ENCODE results near the gene PPP1R9B.

PPP1R9B gene

GRCh38 chr17:50129353-50129727 lies 21.1 kb downstream of the PPP1R9B start:
- no peak overlapping the region for H3K27ac ChIP-seq (ENCODE audit: low read depth, low read length)
- peak overlapping the region in 1 of 5 donors; percentile 46 for H3K4me3 ChIP-seq (ENCODE audit: low read depth in 1 of 5, low read length in 5 of 5)
- peaks cover 6 to 13% (median 9%) of the 10 kb centered on the region in 5 donors for H3K27me3 ChIP-seq (ENCODE audit: control insufficient read depth in 5 of 5, insufficient read depth in 4 of 5, low read length in 5 of 5)
- H3K4me1 ChIP-seq (ENCODE audit: control insufficient read depth in 5 of 5, insufficient read depth in 5 of 5, low read length in 5 of 5): peaks cover 4 to 31% (median 23%) of the 10 kb centered on the region in 5 donors
- no peak overlapping the region for H3K9ac ChIP-seq (ENCODE audit: low read length in 5 of 5)
- H3K9me3 ChIP-seq (ENCODE audit: control insufficient read depth in 5 of 5, low read length in 5 of 5): no peaks in the 10 kb centered on the region
- peaks cover 0 to 3% (median under 1%) of the 10 kb centered on the region in 5 donors for H3K36me3 ChIP-seq (ENCODE audit: control insufficient read depth in 5 of 5, insufficient read depth in 5 of 5, low read length in 5 of 5)

- H3K36me3 ChIP-seq (ENCODE audit: control insufficient read depth in 5 of 5, insufficient read depth in 5 of 5, low read length in 5 of 5): no peaks in the 10 kb centered on the region
- H3K27me3 ChIP-seq (ENCODE audit: control insufficient read depth in 5 of 5, insufficient read depth in 4 of 5, low read length in 5 of 5): peaks cover 6 to 13% (median 9%) of the 10 kb centered on the region in 5 donors
- no peaks in the 10 kb centered on the region for H3K9me3 ChIP-seq (ENCODE audit: control insufficient read depth in 5 of 5, low read length in 5 of 5)
- H3K9ac ChIP-seq (ENCODE audit: low read length in 5 of 5): peak overlapping the region in 1 of 5 donors; percentile 46
- H3K27ac ChIP-seq (ENCODE audit: low read depth, low read length): no peak overlapping the region
- peaks cover 4 to 35% (median 28%) of the 10 kb centered on the region in 5 donors for H3K4me1 ChIP-seq (ENCODE audit: control insufficient read depth in 5 of 5, insufficient read depth in 5 of 5, low read length in 5 of 5)
- peak overlapping the region in 4 of 5 donors; percentile 42 to 55 (median 50) for H3K4me3 ChIP-seq (ENCODE audit: low read depth in 1 of 5, low read length in 5 of 5)
Measured at GRCh38 chr17:50128441-50129352, 21.8 kb downstream of the PPP1R9B start.

GRCh38 chr17:50127697-50128361 lies 22.6 kb downstream of the PPP1R9B start:
- Histone ChIP-seq H3K4me1 (ENCODE audit: control insufficient read depth in 5 of 5, insufficient read depth in 5 of 5, low read length in 5 of 5) (peaks cover 5 to 29% (median 22%) of the 10 kb centered on the region in 5 donors), H3K27me3 (ENCODE audit: control insufficient read depth in 5 of 5, insufficient read depth in 4 of 5, low read length in 5 of 5) (peaks cover 6 to 13% (median 9%) of the 10 kb centered on the region in 5 donors)

GRCh38 chr17:50125420-50125997 lies 25.0 kb downstream of the PPP1R9B start:
- Histone ChIP-seq H3K4me1 (ENCODE audit: control insufficient read depth in 5 of 5, insufficient read depth in 5 of 5, low read length in 5 of 5) (peaks cover 4 to 28% (median 21%) of the 10 kb centered on the region in 5 donors), H3K36me3 (ENCODE audit: control insufficient read depth in 5 of 5, insufficient read depth in 5 of 5, low read length in 5 of 5) (no peaks in the 10 kb centered on the region), H3K27ac (ENCODE audit: low read depth, low read length) (no peak overlapping the region), H3K4me3 (ENCODE audit: low read depth in 1 of 5, low read length in 5 of 5) (no peak overlapping the region), H3K9ac (ENCODE audit: low read length in 5 of 5) (no peak overlapping the region), H3K9me3 (ENCODE audit: control insufficient read depth in 5 of 5, low read length in 5 of 5) (no peaks in the 10 kb centered on the region), H3K27me3 (ENCODE audit: control insufficient read depth in 5 of 5, insufficient read depth in 4 of 5, low read length in 5 of 5) (peaks cover 6 to 13% (median 9%) of the 10 kb centered on the region in 5 donors)

More at GRCh38 chr17:50127697-50128361, 22.6 kb downstream of the PPP1R9B start:
- no peak overlapping the region for H3K4me3 ChIP-seq (ENCODE audit: low read depth in 1 of 5, low read length in 5 of 5)
- H3K9ac ChIP-seq (ENCODE audit: low read length in 5 of 5): no peak overlapping the region
- H3K36me3 ChIP-seq (ENCODE audit: control insufficient read depth in 5 of 5, insufficient read depth in 5 of 5, low read length in 5 of 5): no peaks in the 10 kb centered on the region
- no peaks in the 10 kb centered on the region for H3K9me3 ChIP-seq (ENCODE audit: control insufficient read depth in 5 of 5, low read length in 5 of 5)
- H3K27ac ChIP-seq (ENCODE audit: low read depth, low read length): no peak overlapping the region

- H3K27ac ChIP-seq (ENCODE audit: low read depth, low read length): no peak overlapping the region
- H3K4me1 ChIP-seq (ENCODE audit: control insufficient read depth in 5 of 5, insufficient read depth in 5 of 5, low read length in 5 of 5): peaks cover 4 to 20% (median 16%) of the 10 kb centered on the region in 5 donors
- H3K27me3 ChIP-seq (ENCODE audit: control insufficient read depth in 5 of 5, insufficient read depth in 4 of 5, low read length in 5 of 5): peaks cover 5 to 13% (median 8%) of the 10 kb centered on the region in 5 donors
- H3K4me3 ChIP-seq (ENCODE audit: low read depth in 1 of 5, low read length in 5 of 5): peak overlapping the region in 1 of 5 donors; percentile 1
- H3K9ac ChIP-seq (ENCODE audit: low read length in 5 of 5): no peak overlapping the region
- H3K36me3 ChIP-seq (ENCODE audit: control insufficient read depth in 5 of 5, insufficient read depth in 5 of 5, low read length in 5 of 5): no peaks in the 10 kb centered on the region
- no peaks in the 10 kb centered on the region for H3K9me3 ChIP-seq (ENCODE audit: control insufficient read depth in 5 of 5, low read length in 5 of 5)
Measured at GRCh38 chr17:50123649-50124349, 26.7 kb downstream of the PPP1R9B start.

- no peak overlapping the region for H3K9ac ChIP-seq (ENCODE audit: low read length in 5 of 5)
- no peak overlapping the region for H3K4me3 ChIP-seq (ENCODE audit: low read depth in 1 of 5, low read length in 5 of 5)
- peaks cover 0 to 9% (median 5%) of the 10 kb centered on the region in 5 donors for H3K27me3 ChIP-seq (ENCODE audit: control insufficient read depth in 5 of 5, insufficient read depth in 4 of 5, low read length in 5 of 5)
- H3K36me3 ChIP-seq (ENCODE audit: control insufficient read depth in 5 of 5, insufficient read depth in 5 of 5, low read length in 5 of 5): no peaks in the 10 kb centered on the region
- no peaks in the 10 kb centered on the region for H3K9me3 ChIP-seq (ENCODE audit: control insufficient read depth in 5 of 5, low read length in 5 of 5)
- no peak overlapping the region for H3K27ac ChIP-seq (ENCODE audit: low read depth, low read length)
- H3K4me1 ChIP-seq (ENCODE audit: control insufficient read depth in 5 of 5, insufficient read depth in 5 of 5, low read length in 5 of 5): peaks cover 1 to 17% (median 14%) of the 10 kb centered on the region in 5 donors
Measured at GRCh38 chr17:50122945-50123344, 27.5 kb downstream of the PPP1R9B start.

- peaks cover 0 to 8% (median 4%) of the 10 kb centered on the region in 5 donors for H3K27me3 ChIP-seq (ENCODE audit: control insufficient read depth in 5 of 5, insufficient read depth in 4 of 5, low read length in 5 of 5)
- H3K9ac ChIP-seq (ENCODE audit: low read length in 5 of 5): no peak overlapping the region
- H3K36me3 ChIP-seq (ENCODE audit: control insufficient read depth in 5 of 5, insufficient read depth in 5 of 5, low read length in 5 of 5): no peaks in the 10 kb centered on the region
- H3K4me1 ChIP-seq (ENCODE audit: control insufficient read depth in 5 of 5, insufficient read depth in 5 of 5, low read length in 5 of 5): peaks cover 1 to 24% (median 20%) of the 10 kb centered on the region in 5 donors
- no peaks in the 10 kb centered on the region for H3K9me3 ChIP-seq (ENCODE audit: control insufficient read depth in 5 of 5, low read length in 5 of 5)
- H3K27ac ChIP-seq (ENCODE audit: low read depth, low read length): no peak overlapping the region
- H3K4me3 ChIP-seq (ENCODE audit: low read depth in 1 of 5, low read length in 5 of 5): no peak overlapping the region
Measured at GRCh38 chr17:50120475-50121253, 29.8 kb downstream of the PPP1R9B start.

GRCh38 chr17:50118828-50119218 lies 31.7 kb downstream of the PPP1R9B start:
- Histone ChIP-seq H3K9ac (ENCODE audit: low read length in 5 of 5) (no peak overlapping the region), H3K36me3 (ENCODE audit: control insufficient read depth in 5 of 5, insufficient read depth in 5 of 5, low read length in 5 of 5) (no peaks in the 10 kb centered on the region), H3K4me1 (ENCODE audit: control insufficient read depth in 5 of 5, insufficient read depth in 5 of 5, low read length in 5 of 5) (peaks cover 1 to 31% (median 21%) of the 10 kb centered on the region in 5 donors), H3K4me3 (ENCODE audit: low read depth in 1 of 5, low read length in 5 of 5) (no peak overlapping the region), H3K9me3 (ENCODE audit: control insufficient read depth in 5 of 5, low read length in 5 of 5) (no peaks in the 10 kb centered on the region), H3K27ac (ENCODE audit: low read depth, low read length) (no peak overlapping the region), H3K27me3 (ENCODE audit: control insufficient read depth in 5 of 5, insufficient read depth in 4 of 5, low read length in 5 of 5) (peaks cover 0 to 8% (median 4%) of the 10 kb centered on the region in 5 donors)

Data from subcutaneous abdominal adipose tissue (tissue), 5 donors.